Esophagus mucosa (tissue), 1 donor: ENCODE measurements around the gene TMEM132D. TPM values are rescaled to one million over a fixed set of nuclear protein-coding genes. Genes with fewer than 3 reads are reported as not detected.

Experiments used
- ATAC-seq: fragments of 200-7000 bp; cut with Tn5 transposase; one replicate; pipeline ENCODE4 v1.9.1; 2020
- total RNA-seq: library from RNA; stranded (reverse); gene quantifications from one replicate; pipeline ENCODE4 v1.2.4, GENCODE V29; 2023
- donor health status: DM: yes; HTN: yes; CAD: no.

The TMEM132D gene
- total RNA-seq, 1 donor from 2014 or later = not detected

DNA sequence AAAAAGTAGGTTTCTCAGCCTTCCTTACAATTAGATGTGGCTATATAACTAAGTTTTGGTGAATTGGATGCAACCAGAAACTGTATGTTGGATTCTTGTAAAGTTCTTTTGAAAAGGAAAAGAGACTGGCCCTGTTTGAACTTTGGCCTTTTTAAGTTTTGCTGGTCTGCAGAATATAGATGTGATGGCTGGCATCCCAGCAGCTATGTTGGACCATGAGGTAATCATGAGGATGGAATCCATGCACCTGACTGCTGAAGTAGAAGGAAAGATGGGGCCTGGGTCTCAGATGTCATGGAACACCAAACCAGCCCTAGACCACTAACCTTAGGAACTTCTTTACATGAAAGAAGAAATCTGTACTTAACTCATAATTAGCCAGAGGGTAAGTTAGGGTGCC is 568.1 kb downstream of the TMEM132D start:
- ATAC-seq = no peak

DNA sequence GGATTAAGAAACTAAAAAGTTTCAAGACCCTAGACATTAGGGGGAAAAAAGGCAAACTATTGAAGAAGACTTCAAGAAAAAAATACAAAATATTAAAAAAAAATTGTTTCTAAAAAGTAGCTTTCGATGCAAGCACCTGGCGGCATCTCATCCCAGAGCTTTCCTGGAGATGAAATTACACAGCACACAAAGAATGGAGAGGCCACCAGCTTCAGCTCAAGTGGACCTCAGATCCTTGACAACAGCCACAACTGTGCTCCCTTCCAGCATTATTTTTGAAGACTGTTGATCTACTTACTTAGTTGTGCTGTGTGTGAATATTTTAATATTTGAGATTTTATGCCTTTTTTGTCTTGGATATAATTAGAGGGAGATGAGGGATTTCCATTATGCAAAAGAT is 571.5 kb downstream of the TMEM132D start:
- no peak for ATAC-seq

DNA sequence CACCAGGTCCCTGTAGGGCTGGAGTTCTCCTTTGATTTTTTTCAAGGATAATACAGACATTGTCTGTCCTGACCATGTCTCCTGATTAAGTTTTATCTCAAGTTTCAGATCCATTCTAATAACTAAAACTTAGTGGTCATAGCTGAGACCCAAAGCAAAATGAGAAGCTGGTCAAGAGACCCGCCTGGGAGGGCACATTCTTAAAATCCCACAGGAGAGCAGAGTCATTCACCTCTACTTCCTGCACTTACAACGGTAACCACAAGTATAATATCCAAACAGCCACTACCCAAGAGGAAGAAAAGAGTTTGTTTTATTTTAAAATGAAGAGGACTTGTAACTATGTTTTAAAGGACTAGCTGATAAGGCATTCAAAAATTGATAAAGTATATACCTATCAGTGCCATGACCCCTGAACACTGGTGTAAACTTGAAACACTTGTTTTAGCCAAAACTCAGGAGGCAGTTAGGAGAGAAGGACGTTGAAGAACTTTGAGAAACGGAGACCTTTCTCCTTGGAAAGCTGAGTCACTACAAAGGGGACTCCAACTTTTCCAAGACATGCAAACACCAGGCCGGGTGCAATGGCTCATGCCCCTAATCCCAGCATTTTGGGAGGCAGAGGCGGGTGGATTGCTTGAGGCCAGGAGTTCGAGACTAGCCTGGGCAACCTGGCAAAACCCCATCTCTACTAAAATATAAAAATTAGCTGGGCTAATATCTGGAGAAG is 572.3 kb downstream of the TMEM132D start:
- no peak for ATAC-seq

DNA sequence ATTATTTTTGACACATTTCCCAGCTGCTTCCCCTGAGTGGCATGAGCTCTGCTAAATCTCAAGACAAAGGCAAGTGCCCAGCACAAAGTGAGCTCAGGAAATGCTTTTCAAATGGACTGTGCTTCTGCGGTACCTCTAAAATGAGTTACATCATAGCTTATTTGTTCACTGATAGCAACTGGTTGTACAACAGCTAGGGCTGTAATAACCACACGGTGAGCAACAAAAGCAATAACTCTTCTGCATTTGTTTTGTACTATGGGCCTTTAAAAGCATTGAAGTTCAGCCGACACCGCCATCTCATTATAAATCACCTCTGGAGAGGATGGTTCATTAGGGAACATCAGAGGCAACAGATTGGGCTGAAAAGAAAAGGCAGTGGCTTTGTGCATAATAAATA is 575.6 kb downstream of the TMEM132D start:
- ATAC-seq = no peak

- no peak for ATAC-seq
Observed at GRCh38 chr12:129325566-129325965, 578.3 kb downstream of the TMEM132D start.

DNA sequence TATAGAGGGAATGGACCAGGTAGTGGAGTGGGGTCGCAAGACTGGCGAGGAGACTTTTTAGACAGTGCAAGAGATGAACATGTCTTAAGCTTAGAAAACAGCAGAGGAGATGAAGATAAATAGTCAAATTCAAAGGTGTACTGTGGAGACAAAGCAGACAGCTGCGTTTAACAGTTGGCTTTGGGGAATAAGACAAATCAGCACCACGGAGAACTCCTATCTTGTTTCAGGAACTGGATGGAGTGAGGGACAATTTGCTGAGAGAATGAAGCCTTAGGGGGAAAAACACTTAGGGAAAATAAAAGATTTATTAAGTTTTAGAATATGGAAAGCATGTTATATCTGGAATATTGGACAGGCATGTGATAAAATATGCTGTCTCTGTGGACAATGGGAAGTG is 591.8 kb downstream of the TMEM132D start:
- ATAC-seq = no peak

- no peak for ATAC-seq
Observed at GRCh38 chr12:129310346-129310745, 593.5 kb downstream of the TMEM132D start.

GRCh38 chr12:129305851-129306250 is 598.0 kb downstream of the TMEM132D start:
- ATAC-seq = no peak

DNA sequence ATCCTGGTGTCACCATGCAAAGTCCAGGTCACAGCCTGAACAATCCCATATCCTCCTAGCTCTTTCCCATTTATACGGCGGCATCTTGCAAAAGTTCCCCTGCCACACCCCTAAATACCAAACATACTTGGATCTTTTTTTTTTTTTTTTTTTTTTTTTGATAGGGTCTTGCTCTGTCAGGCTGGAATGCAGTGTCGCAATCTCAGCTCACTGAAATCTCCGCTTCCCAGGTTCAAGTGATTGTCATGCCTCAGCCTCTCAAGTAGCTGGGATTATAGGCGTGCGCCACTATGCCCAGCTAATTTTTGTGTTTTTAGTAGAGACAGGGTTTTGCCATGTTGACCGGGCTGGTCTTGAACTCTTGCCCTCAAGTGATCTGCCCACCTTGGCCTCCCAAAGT is 599.3 kb downstream of the TMEM132D start:
- no peak for ATAC-seq

GRCh38 chr12:129300011-129300410 is 603.8 kb downstream of the TMEM132D start:
- no peak for ATAC-seq

DNA sequence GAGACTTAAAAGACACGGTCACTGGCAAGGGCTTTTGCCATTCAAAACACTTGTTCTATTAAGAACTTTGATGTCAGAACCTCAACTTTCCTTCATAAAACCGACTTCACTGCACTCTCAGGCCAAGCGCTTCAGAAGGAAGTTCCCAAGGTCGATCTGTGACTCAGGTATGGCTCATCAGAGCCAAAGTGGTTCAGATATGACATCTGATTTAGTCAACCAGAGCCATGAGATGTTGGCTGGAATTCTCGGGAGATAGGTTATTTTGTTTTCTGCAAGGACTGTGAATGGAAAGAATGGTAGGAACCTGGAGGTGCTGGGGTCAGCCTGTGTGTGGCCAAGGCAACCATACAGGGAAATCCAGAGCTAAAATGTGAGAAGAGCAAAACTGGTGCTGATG is 604.9 kb downstream of the TMEM132D start:
- ATAC-seq = no peak

- ATAC-seq = no peak
Observed at GRCh38 chr12:129296671-129297070, 607.2 kb downstream of the TMEM132D start.

DNA sequence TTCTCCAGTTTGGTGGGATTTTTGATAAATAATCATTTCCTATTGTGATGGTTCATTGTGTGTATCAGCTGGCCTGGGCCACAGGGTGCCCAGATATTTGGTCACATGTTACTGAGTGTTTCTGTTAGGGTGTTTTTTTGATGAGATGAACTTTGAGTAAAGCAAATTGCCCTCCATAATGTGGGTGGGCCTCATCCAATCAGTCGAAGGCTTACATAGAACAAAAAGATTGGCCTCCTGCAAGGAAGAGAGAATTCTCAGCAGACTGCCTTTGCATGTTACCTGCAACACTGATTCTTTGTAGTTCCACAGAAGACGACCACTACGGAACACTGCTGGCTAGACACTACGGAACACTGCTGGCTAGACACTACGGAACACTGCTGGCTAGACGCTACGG is 609.0 kb downstream of the TMEM132D start:
- ATAC-seq = no peak

GRCh38 chr12:129279771-129280170 is 624.1 kb downstream of the TMEM132D start:
- ATAC-seq = no peak

DNA sequence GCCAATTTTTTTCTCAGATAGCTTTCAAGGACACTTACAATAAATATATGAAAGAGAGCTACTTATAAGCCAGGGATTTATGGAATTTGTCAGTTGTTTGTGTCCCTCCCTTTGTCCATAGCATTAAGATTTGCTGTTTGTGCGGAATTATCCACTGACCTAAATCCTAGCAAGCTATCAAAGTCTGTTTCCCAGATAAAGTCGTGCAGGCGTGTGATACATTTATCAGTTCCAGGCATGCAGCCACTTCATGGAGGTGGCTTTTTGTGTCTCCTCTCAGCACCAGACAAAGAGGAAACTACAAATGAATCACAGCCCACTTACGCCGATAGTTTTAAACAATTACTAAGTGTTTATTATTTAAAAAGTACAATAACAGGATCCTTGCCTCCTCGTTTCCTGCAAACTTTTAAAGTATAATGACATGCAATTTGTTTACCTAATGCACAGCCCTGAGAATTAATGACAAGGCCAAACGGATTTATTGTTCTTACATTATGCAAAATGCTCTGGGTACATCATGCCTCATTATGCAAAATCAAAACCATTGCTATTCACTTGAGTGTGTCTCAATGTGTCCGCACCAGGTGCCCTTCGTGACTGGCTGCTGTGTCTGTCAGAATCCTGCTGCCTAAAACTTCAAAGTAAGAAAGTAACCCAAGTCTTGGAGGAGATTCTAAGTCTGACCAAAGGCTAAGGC is 627.3 kb downstream of the TMEM132D start:
- ATAC-seq = no peak

GRCh38 chr12:129269756-129270495 is 633.9 kb downstream of the TMEM132D start:
- no peak for ATAC-seq

DNA sequence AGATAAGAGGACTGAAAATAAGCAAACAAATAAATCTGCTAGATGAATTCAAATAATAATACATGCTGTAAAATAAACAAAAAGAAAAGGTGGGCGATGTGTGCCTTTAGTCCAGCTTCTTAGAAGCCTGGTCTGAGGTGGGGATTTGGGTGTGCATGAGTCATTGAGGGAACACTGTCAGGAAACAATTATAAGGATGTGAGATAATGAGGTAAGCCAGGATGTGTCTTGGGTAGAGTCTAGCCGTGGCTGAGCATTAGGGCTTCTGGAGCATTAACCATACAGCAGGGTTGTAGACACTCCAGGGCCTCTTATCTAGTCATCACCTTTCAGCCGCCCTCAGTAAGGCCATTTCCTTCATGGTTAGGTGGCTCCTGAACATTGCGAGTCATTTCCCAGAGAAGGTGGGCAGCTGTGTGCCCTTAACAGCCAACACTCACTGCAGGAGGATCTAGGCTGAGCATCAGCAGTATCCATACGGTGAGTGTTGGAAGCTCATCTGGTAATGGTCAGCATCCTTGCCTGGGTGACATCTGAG is 645.0 kb downstream of the TMEM132D start:
- no peak for ATAC-seq

- no peak for ATAC-seq
Observed at GRCh38 chr12:129257524-129257923, 646.3 kb downstream of the TMEM132D start.

- ATAC-seq = no peak
Observed at GRCh38 chr12:129246630-129247029, 657.2 kb downstream of the TMEM132D start.

- no peak for ATAC-seq
Observed at GRCh38 chr12:129245769-129246168, 658.1 kb downstream of the TMEM132D start.

DNA sequence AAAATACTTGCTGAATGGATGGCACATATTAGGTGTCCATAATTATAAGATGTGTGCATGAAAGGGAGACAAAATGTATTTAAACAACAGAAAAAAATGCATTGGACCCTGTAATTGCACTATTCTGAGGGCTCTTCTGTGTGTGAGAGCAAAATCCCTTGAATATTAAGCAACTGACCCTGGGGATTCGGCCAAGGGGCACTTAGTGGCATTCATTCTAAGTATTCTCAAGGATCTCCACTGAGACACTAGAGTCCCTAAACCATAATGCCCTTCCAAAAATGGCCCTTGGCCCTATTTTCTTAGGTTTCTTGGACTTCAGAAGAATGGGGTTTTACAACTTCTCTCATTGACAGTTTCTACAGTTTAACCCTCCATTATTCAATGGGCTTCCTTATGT is 662.0 kb downstream of the TMEM132D start:
- ATAC-seq = no peak

- no peak for ATAC-seq
Observed at GRCh38 chr12:129237881-129238280, 665.9 kb downstream of the TMEM132D start.

DNA sequence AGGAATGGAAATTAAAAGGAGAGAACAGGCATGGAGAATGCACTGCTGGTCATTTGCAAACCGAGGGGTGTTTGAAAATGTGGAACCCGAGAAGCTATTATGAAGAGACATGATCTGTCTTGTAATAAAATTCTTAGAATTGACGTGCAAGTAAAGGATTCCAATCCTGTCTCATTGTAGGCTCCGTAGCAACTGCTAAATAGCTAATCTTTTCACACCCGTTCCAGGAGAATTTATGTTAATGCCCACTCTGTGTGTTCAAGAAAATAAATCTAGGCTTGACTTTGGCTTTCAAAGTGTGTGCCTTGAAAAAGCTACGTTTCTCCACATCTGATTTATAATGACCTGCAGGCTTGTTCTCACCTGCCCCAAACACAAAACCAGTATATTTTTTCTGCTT is 669.6 kb downstream of the TMEM132D start:
- no peak for ATAC-seq
